Measurements from ENCODE around the gene ADCY2. TPM values are rescaled to one million over a fixed set of nuclear protein-coding genes. Genes with fewer than 3 reads are reported as not detected.

The ADCY2 gene
- total RNA-seq, 4 donors from 2014 or later = 0.19 to 2.7 (median 0.59) TPM; not detected in 1

GRCh38 chr5:7436521-7436920, 40.6 kb downstream of the ADCY2 start:
- no peaks in the 10 kb centered on the region for H3K27me3 ChIP-seq
- H3K9me3 ChIP-seq = no peaks in the 10 kb centered on the region
- intact Hi-C loops (cut with DNase I) = no loop called here
- no peak overlapping the region for H3K27ac ChIP-seq
- H3K4me3 ChIP-seq = no peak overlapping the region
- DNase-seq = no peak
- no peak for TF ChIP-seq POLR2A (IDR thresholded peaks at IDR 0.05)
- no peak for TF ChIP-seq CTCF (IDR thresholded peaks at IDR 0.05)
- 31 to 39% methylated on average over 3 to 6 of the region's 8 CpGs for WGBS, 2 donors
- no peaks in the 10 kb centered on the region for H3K36me3 ChIP-seq
- H3K4me1 ChIP-seq = peaks cover 0 to 20% (median 0%) of the 10 kb centered on the region in 3 donors

GRCh38 chr5:7437836-7438235, 41.9 kb downstream of the ADCY2 start:
- Histone ChIP-seq H3K9me3 (no peaks in the 10 kb centered on the region), H3K36me3 (no peaks in the 10 kb centered on the region), H3K4me1 (peaks cover 0 to 20% (median 0%) of the 10 kb centered on the region in 3 donors), H3K4me3 (no peak overlapping the region), H3K27ac (no peak overlapping the region), H3K27me3 (no peaks in the 10 kb centered on the region)
- intact Hi-C loops (cut with DNase I) = no loop called here
- DNase-seq = no peak
- WGBS, 2 donors = 63 to 85% methylated on average over 1 of the region's 1 CpG
- no peak for TF ChIP-seq CTCF (IDR thresholded peaks at IDR 0.05)
- no peak for TF ChIP-seq POLR2A (IDR thresholded peaks at IDR 0.05)

GRCh38 chr5:7445068-7445467, 49.1 kb downstream of the ADCY2 start:
- no peak for TF ChIP-seq POLR2A (IDR thresholded peaks at IDR 0.05)
- no peak for TF ChIP-seq CTCF (IDR thresholded peaks at IDR 0.05)
- Histone ChIP-seq H3K27me3 (no peaks in the 10 kb centered on the region), H3K4me1 (no peaks in the 10 kb centered on the region), H3K9me3 (no peaks in the 10 kb centered on the region), H3K27ac (no peak overlapping the region), H3K36me3 (no peaks in the 10 kb centered on the region), H3K4me3 (no peak overlapping the region)
- intact Hi-C loops (cut with DNase I) = no loop called here
- no peak for DNase-seq
- WGBS, 2 donors = 30 to 44% methylated on average over 2 of the region's 2 CpGs

- no peak for TF ChIP-seq CTCF (IDR thresholded peaks at IDR 0.05)
- TF ChIP-seq POLR2A (IDR thresholded peaks at IDR 0.05) = no peak
- 56 to 71% methylated on average over 2 of the region's 2 CpGs for WGBS, 2 donors
Measured at GRCh38 chr5:7445831-7446230, 49.9 kb downstream of the ADCY2 start.

GRCh38 chr5:7446913-7447312, 51.0 kb downstream of the ADCY2 start:
- H3K27ac ChIP-seq = no peak overlapping the region
- H3K9me3 ChIP-seq = no peaks in the 10 kb centered on the region
- DNase-seq = no peak
- TF ChIP-seq POLR2A (IDR thresholded peaks at IDR 0.05) (no peak), CTCF (IDR thresholded peaks at IDR 0.05) (no peak)
- no peaks in the 10 kb centered on the region for H3K27me3 ChIP-seq
- H3K36me3 ChIP-seq = no peaks in the 10 kb centered on the region
- no peaks in the 10 kb centered on the region for H3K4me1 ChIP-seq
- intact Hi-C loops (cut with DNase I) = no loop called here
- 87 to 88% methylated on average over 6 to 8 of the region's 8 CpGs for WGBS, 2 donors
- no peak overlapping the region for H3K4me3 ChIP-seq

More at GRCh38 chr5:7445831-7446230, 49.9 kb downstream of the ADCY2 start:
- H3K9me3 ChIP-seq = no peaks in the 10 kb centered on the region
- intact Hi-C loops (cut with DNase I) = no loop called here
- no peaks in the 10 kb centered on the region for H3K4me1 ChIP-seq
- no peaks in the 10 kb centered on the region for H3K36me3 ChIP-seq
- no peak overlapping the region for H3K27ac ChIP-seq
- no peaks in the 10 kb centered on the region for H3K27me3 ChIP-seq
- no peak overlapping the region for H3K4me3 ChIP-seq
- no peak for DNase-seq

All from esophagus squamous epithelium (tissue), 5 donors.